H1 (cell line): Measurements from ENCODE around the gene A3GALT2. TPM values are rescaled to one million over a fixed set of nuclear protein-coding genes. Genes with fewer than 3 reads are reported as not detected.

Experiments used
- CTCF ChIA-PET: fragments of 300-600 bp; sonication (Branson Sonifier 250); formaldehyde crosslinking; loops from one replicate; lab custom pipeline; 2021; ENCODE audit not compliant: partially characterized antibody; lab: Charles Lee
- POLR2A ChIA-PET: fragments of 300-600 bp; sonication (Branson Sonifier 250); formaldehyde crosslinking; loops from one replicate; lab custom pipeline; 2021; ENCODE audit warnings: inconsistent platforms; ENCODE audit not compliant: partially characterized antibody; lab: Charles Lee
- DNase-seq, 2 experiments: peaks; one replicate each; pipeline versions ENCODE4 v3.0.0 to v3.0.0-alpha.2; 2010 to 2022; ENCODE audit warnings: low spot score in 2 of 2, low read depth in 1 of 2, mixed read lengths in 1 of 2
- FAIRE-seq: peaks from 2 replicates; lab custom pipeline; 2011; peaks lifted over from hg19 to GRCh38; lab: Jason Lieb, UNC
- H2AFZ ChIP-seq: 2 replicates; pipeline ENCODE4 v1.8.1; 2012; ENCODE audit warnings: low read length, inconsistent platforms
- H2AK5ac ChIP-seq: 2 replicates; pipeline ENCODE4 v1.6.1; 2013; ENCODE audit warnings: low read depth, low read length
- H2BK120ac ChIP-seq: replicated peaks from 2 replicates; pipeline ENCODE3; 2013; ENCODE audit warnings: low read depth, low read length, inconsistent platforms
- H2BK12ac ChIP-seq: 2 replicates; pipeline ENCODE4 v1.6.1; 2013; ENCODE audit warnings: low read depth, low read length
- H2BK15ac ChIP-seq: 2 replicates; pipeline ENCODE4 v1.6.1; 2013; ENCODE audit warnings: low read length
- H2BK20ac ChIP-seq: 2 replicates; pipeline ENCODE4 v1.6.1; 2013; ENCODE audit warnings: low read length
- H2BK5ac ChIP-seq: 2 replicates; pipeline ENCODE4 v1.6.1; 2013; ENCODE audit warnings: low read depth, low read length
- H3K14ac ChIP-seq: 2 replicates; pipeline ENCODE4 v1.6.1; 2013; ENCODE audit warnings: inconsistent platforms; ENCODE audit not compliant: insufficient read length
- H3K18ac ChIP-seq: 2 replicates; pipeline ENCODE4 v1.6.1; 2013; ENCODE audit warnings: low read length; ENCODE audit errors: extremely low read depth
- H3K23ac ChIP-seq: 2 replicates; pipeline ENCODE4 v1.6.1; 2013; ENCODE audit warnings: inconsistent platforms; ENCODE audit not compliant: insufficient read length
- H3K23me2 ChIP-seq: 2 replicates; pipeline ENCODE4 v1.6.1; 2013; ENCODE audit warnings: low read depth, low read length
- H3K27ac ChIP-seq: 2 replicates; pipeline ENCODE4 v1.6.1; 2011; ENCODE audit warnings: low read depth, low read length, inconsistent platforms
- H3K27me3 ChIP-seq, 4 experiments: replicated peaks in 1 of 4; 1 replicate in 1 of 4; 2 replicates in 3 of 4; pipeline versions ENCODE4 v1.6.1 to v1.8.1; 2011 to 2013; ENCODE audit warnings: low read length in 3 of 4, mild to moderate bottlenecking in 3 of 4, inconsistent platforms in 2 of 4, mixed read lengths in 2 of 4, moderate library complexity in 1 of 4; ENCODE audit not compliant: control insufficient read depth in 3 of 4, insufficient read depth in 3 of 4; ENCODE audit errors: extremely low read depth in 1 of 4
- H3K36me3 ChIP-seq, 4 experiments: 2 replicates each; pipeline versions ENCODE4 v1.6.1 to v1.8.1; 2011 to 2013; ENCODE audit warnings: mild to moderate bottlenecking in 4 of 4, low read length in 3 of 4, moderate library complexity in 2 of 4, control low read depth in 1 of 4, inconsistent platforms in 1 of 4; ENCODE audit not compliant: insufficient read depth in 4 of 4, control insufficient read depth in 2 of 4
- H3K4ac ChIP-seq: replicated peaks from 2 replicates; pipeline ENCODE3; 2013; ENCODE audit warnings: low read length, low read depth, mixed read lengths, inconsistent platforms; ENCODE audit not compliant: insufficient read length
- H3K4me1 ChIP-seq, 4 experiments: replicated peaks in 1 of 4; 1 replicate in 1 of 4; 2 replicates in 3 of 4; pipeline versions ENCODE4 v1.6.1 to v1.8.1; 2011 to 2013; ENCODE audit warnings: low read length in 3 of 4, inconsistent platforms in 2 of 4, mixed read lengths in 1 of 4; ENCODE audit not compliant: insufficient read depth in 4 of 4, control insufficient read depth in 3 of 4
- H3K4me2 ChIP-seq, 2 experiments: 2 replicates each; pipeline versions ENCODE4 v1.6.1 to v1.8.1; 2011 to 2013; ENCODE audit warnings: low read depth in 2 of 2, low read length in 2 of 2, control low read depth in 1 of 2, inconsistent platforms in 1 of 2, mild to moderate bottlenecking in 1 of 2; ENCODE audit not compliant: insufficient read depth in 1 of 2
- H3K4me3 ChIP-seq, 4 experiments: fragments of 200-600, 300-600 bp in 1 of 4; sonication (generic), shearing (Covaris generic), sonication (Bioruptor Twin) in 1 of 4; 2 replicates each; pipeline versions ENCODE4 v1.5.1 to v1.8.1; 2011 to 2016; ENCODE audit warnings: low read length in 4 of 4, low read depth in 3 of 4, control low read depth in 2 of 4, inconsistent platforms in 2 of 4, mild to moderate bottlenecking in 2 of 4, mixed read lengths in 1 of 4, moderate library complexity in 1 of 4; ENCODE audit not compliant: insufficient read depth in 2 of 4; ENCODE audit errors: extremely low read depth in 1 of 4
- H3K56ac ChIP-seq: replicated peaks from 2 replicates; pipeline ENCODE3; 2013; ENCODE audit warnings: low read depth, mild to moderate bottlenecking, mixed read lengths, low read length, inconsistent platforms; ENCODE audit not compliant: insufficient read length
- H3K79me1 ChIP-seq: 2 replicates; pipeline ENCODE4 v1.6.1; 2013; ENCODE audit warnings: low read depth, low read length, control low read depth
- H3K79me2 ChIP-seq, 2 experiments: 2 replicates each; pipeline versions ENCODE4 v1.6.1 to v1.8.1; 2012 to 2013; ENCODE audit warnings: low read length in 2 of 2, mild to moderate bottlenecking in 2 of 2, inconsistent platforms in 1 of 2; ENCODE audit not compliant: insufficient read depth in 2 of 2, control insufficient read depth in 1 of 2
- H3K9ac ChIP-seq, 4 experiments: replicated peaks in 1 of 4; 1 replicate in 1 of 4; 2 replicates in 3 of 4; pipeline versions ENCODE4 v1.6.1 to v1.8.1; 2011 to 2013; ENCODE audit warnings: low read depth in 3 of 4, low read length in 3 of 4, control low read depth in 2 of 4, mild to moderate bottlenecking in 2 of 4, moderate library complexity in 2 of 4, inconsistent platforms in 1 of 4; ENCODE audit errors: extremely low read depth in 1 of 4
- H3K9me3 ChIP-seq, 2 experiments: 2 replicates each; pipeline versions ENCODE4 v1.6.1 to v1.8.1; 2012 to 2013; ENCODE audit warnings: mild to moderate bottlenecking in 2 of 2, moderate library complexity in 2 of 2, control low read depth in 1 of 2, inconsistent platforms in 1 of 2, low read depth in 1 of 2, low read length in 1 of 2, mixed read lengths in 1 of 2; ENCODE audit not compliant: insufficient read depth in 2 of 2
- H4K20me1 ChIP-seq, 2 experiments: replicated peaks in 1 of 2; 2 replicates each; pipeline versions ENCODE3 to v1.8.1; 2011 to 2013; ENCODE audit warnings: inconsistent platforms in 2 of 2, low read length in 2 of 2, mild to moderate bottlenecking in 1 of 2; ENCODE audit not compliant: insufficient read depth in 2 of 2, control insufficient read depth in 1 of 2
- H4K5ac ChIP-seq: 2 replicates; pipeline ENCODE4 v1.6.1; 2013; ENCODE audit warnings: low read length, low read depth, mixed read lengths, inconsistent platforms; ENCODE audit not compliant: insufficient read length
- H4K8ac ChIP-seq: 2 replicates; pipeline ENCODE4 v1.8.0; 2013; ENCODE audit warnings: mild to moderate bottlenecking, moderate library complexity, low read length, inconsistent platforms; ENCODE audit not compliant: insufficient read depth; ENCODE audit errors: extremely low read depth
- H4K91ac ChIP-seq: replicated peaks from 2 replicates; pipeline ENCODE3; 2013; ENCODE audit warnings: low read length, mixed read lengths, inconsistent platforms; ENCODE audit not compliant: insufficient read length
- ASH2L ChIP-seq: fragments of 200-600, 300-600 bp; sonication (generic); IDR thresholded peaks from one replicate; pipeline ENCODE4 v1.7.1; 2017; ENCODE audit warnings: low read length
- BRCA1 ChIP-seq: IDR thresholded peaks from 2 replicates; pipeline ENCODE4 v1.6.1; 2012; ENCODE audit warnings: low read depth, low read length, improper control_type of control experiment
- JUN ChIP-seq: IDR thresholded peaks from 2 replicates; pipeline ENCODE4 v1.6.1; 2011; ENCODE audit warnings: low read depth, mild to moderate bottlenecking, improper control_type of control experiment, low read length
- RFX5 ChIP-seq: IDR thresholded peaks from 2 replicates; pipeline ENCODE4 v1.6.1; 2011; ENCODE audit warnings: low read depth, low read length, improper control_type of control experiment, borderline replicate concordance
- SIN3A ChIP-seq, 2 experiments: IDR thresholded peaks in 1 of 2; conservative IDR thresholded peaks in 1 of 2; 2 replicates each; pipeline ENCODE4 v1.6.1; 2011 to 2012; ENCODE audit warnings: low read length in 2 of 2, improper control_type of control experiment in 1 of 2, low read depth in 1 of 2, mild to moderate bottlenecking in 1 of 2
- TAF1 ChIP-seq: IDR thresholded peaks from 2 replicates; pipeline ENCODE4 v1.6.1; 2011; ENCODE audit warnings: mild to moderate bottlenecking, low read depth, low read length
- WGBS, 2 experiments: shearing (Covaris generic) in 1 of 2; methylation state at CpG; one replicate each; pipeline versions ENCODE4 v1.1.6 to v1.1.7; 2013 to 2015; ENCODE audit warnings: low lambda C conversion rate in 2 of 2, mixed read lengths in 2 of 2, inconsistent platforms in 1 of 2, low coverage in 1 of 2, missing lambda C conversion rate in 1 of 2; ENCODE audit not compliant: insufficient replicate concordance in 2 of 2, insufficient coverage in 1 of 2, insufficient read length in 1 of 2; ENCODE audit errors: extremely low coverage in 1 of 2, missing lambda C conversion rate in 1 of 2; 5-methylcytosine and 5-hydroxymethylcytosine counted together
- polyA plus RNA-seq, 7 experiments: library from polyadenylated mRNA; depleted of rRNA in 3 of 7; stranded (reverse) in 5 of 7; unstranded in 2 of 7; fragments of >200 nt in 5 of 7; fragments of 200-250 nt in 2 of 7; gene quantifications; 1 replicate in 5 of 7; 2 replicates in 1 of 7; 4 replicates in 1 of 7; pipeline versions ENCODE4 v1.2.1 to v1.2.3, GENCODE V29; 2011 to 2013; ENCODE audit warnings: missing spikeins in 2 of 7, mixed read lengths in 2 of 7
- total RNA-seq: library from RNA; stranded (reverse); fragmentation: NEBNext Ultra II Directional; extraction: Animal tissue kit (Norgen Biotek cat#: 25700); gene quantifications from 2 replicates; pipeline ENCODE4 v1.2.1, GENCODE V29; 2021

A3GALT2 gene
- total and polyA plus RNA-seq, 2 of the 8 experiments (the other 6 are each of a cell fraction or from before 2014, with no cell fraction given): not detected

DNA sequence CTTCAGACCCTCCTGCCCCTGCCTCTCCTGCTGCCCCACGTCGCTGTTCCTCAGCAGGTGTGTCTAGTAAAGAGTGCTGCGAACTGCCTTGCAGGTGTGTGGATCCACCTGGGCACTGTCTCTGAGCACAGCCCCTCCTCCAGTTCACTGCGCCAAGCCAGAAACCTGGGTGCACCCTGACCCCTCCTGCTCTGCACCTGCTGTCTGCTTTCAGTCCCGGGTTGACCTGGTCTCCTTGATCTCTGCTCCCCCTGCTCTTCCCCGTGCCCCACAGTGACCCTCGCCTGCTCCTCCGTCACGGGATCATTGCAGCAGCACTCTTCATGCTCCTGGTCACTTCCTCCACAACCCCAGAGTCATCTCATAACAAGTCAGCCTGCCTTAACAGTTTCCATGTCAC lies 6.5 kb downstream of the A3GALT2 start:
- Histone ChIP-seq H2AFZ (no peak overlapping the region), H3K27ac (no peak overlapping the region), H3K4me1 (no peaks in the 10 kb centered on the region), H3K4me3 (no peak overlapping the region), H4K8ac (no peak overlapping the region), H3K23ac (no peak overlapping the region), H4K5ac (no peak overlapping the region), H2AK5ac (no peak overlapping the region), H3K23me2 (no peaks in the 10 kb centered on the region), H3K4me2 (no peak overlapping the region), H3K4ac (no peak overlapping the region), H4K20me1 (peaks cover 0 to 2% of the 10 kb centered on the region in 2 experiments)
- FAIRE-seq: no peak
- CTCF ChIA-PET: interaction anchor here (1.0 to 5.5 kb wide), 3 partner anchors 13 to 125 kb away, joined by 4 to 50 read pairs (median 5); no protein-coding TSS in a partner anchor
- TF ChIP-seq RFX5: no peak
- no peak for TF ChIP-seq TAF1
- no peak for TF ChIP-seq JUN
- TF ChIP-seq ASH2L: no peak
- TF ChIP-seq BRCA1: no peak
- no peak for TF ChIP-seq SIN3A (conservative IDR thresholded peaks at IDR 0.05 in 1 of 2, IDR thresholded peaks at IDR 0.05 in 1 of 2; ENCODE audit: low read depth in 1 of 2, low read length in 2 of 2)
- TF ChIP-seq, all 59 proteins: peak for 0
- Histone ChIP-seq H4K91ac (no peak overlapping the region), H2BK15ac (no peak overlapping the region), H2BK12ac (no peak overlapping the region), H3K27me3 (no peaks in the 10 kb centered on the region; a peak in 2 of 7 replicates), H2BK5ac (no peak overlapping the region), H3K18ac (no peak overlapping the region), H3K79me2 (no peaks in the 10 kb centered on the region), H3K79me1 (no peaks in the 10 kb centered on the region), H3K36me3 (no peaks in the 10 kb centered on the region), H2BK120ac (no peak overlapping the region), H3K9me3 (peaks cover 2 to 7% of the 10 kb centered on the region in 2 experiments; a peak in 1 of 4 replicates), H2BK20ac (no peak overlapping the region), H3K14ac (no peak overlapping the region), H3K56ac (no peak overlapping the region), H3K9ac (no peak overlapping the region)
- POLR2A ChIA-PET: interaction anchor here (0.8 kb wide), 1 partner anchor 24 kb away, joined by 3 read pairs; no protein-coding TSS in a partner anchor
- WGBS, 2 experiments: 86% methylated on average over 9 of the region's 9 CpGs; no CpG with 5 or more reads in 1 of the 2 experiments
- DNase-seq: no peak
